Measurements from ENCODE around the gene PACS2. TPM values are rescaled to one million over a fixed set of nuclear protein-coding genes. Genes with fewer than 3 reads are reported as not detected.

PACS2 gene
- total and polyA plus RNA-seq, 2 of the 4 experiments (the other 2 are of a cell fraction) = 15.6 to 32.2 TPM

DNA sequence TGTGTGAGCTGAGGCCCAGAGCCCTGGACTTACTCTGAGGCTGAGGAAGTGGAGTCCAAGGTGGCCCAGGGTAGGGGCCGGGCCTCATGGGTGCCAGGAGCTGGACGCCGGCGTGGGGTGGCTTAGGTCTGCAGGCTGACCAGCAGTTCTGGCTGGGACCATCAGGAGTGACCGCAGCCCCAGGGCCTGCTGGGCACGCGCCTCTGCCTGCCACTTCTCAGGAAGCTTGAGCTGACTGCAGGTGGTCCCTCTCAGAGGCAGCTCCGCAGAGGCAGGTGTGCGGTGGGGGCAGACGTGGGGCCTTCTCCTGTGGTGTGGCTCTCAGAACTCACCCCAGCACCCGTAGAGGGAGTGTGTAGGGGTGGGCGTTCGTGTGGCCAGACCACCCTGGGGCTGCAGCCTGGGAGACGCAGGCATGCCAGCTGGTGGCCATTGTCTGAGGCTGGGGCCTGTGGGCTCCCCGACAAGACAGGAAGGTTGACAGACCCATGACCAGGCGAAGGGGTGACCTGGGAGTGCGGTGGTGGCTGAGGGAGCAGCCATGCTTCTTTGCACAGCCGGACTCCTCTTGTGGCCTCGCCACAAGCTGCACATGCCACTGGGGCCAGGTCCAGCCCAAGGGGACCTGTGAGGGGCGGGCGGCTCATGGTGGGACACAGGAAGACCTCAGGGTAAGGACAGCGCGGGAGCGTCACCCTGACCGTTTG lies 43.7 kb downstream of the PACS2 start:
- H3K4me2 ChIP-seq (ENCODE audit: low read depth, low read length) = no peak overlapping the region
- H3K9me3 ChIP-seq (ENCODE audit: control insufficient read depth, insufficient read depth, low read length) = no peaks in the 10 kb centered on the region
- H3K56ac ChIP-seq (ENCODE audit: extremely low read depth, insufficient read depth, low read length) = no peak overlapping the region
- H3K9ac ChIP-seq (ENCODE audit: low read depth, low read length) = no peak overlapping the region
- no peak overlapping the region for H2AK5ac ChIP-seq (ENCODE audit: low read depth, low read length)
- 96% methylated on average over 7 of the region's 25 CpGs; no CpG with 5 or more reads in 1 of the 2 experiments for WGBS, 2 experiments (ENCODE audit: extremely low coverage in 2 of 2, insufficient read length in 1 of 2)
- no peaks in the 10 kb centered on the region for H3K4me1 ChIP-seq (ENCODE audit: control insufficient read depth, insufficient read depth, low read length)
- no peak overlapping the region for H3K4me3 ChIP-seq (ENCODE audit: insufficient read depth, low read depth, low read length)
- no peak overlapping the region for H2BK5ac ChIP-seq (ENCODE audit: low read depth, low read length, poor library complexity, severe bottlenecking)
- H2BK20ac ChIP-seq (ENCODE audit: low read depth, low read length) = no peak overlapping the region
- H2AFZ ChIP-seq (replicated peaks; ENCODE audit: low read length, poor library complexity) = no peak overlapping the region
- H4K5ac ChIP-seq (ENCODE audit: low read depth, low read length) = no peak overlapping the region
- BruUV-seq (replicated peaks) = no TSS peak
- H4K20me1 ChIP-seq (ENCODE audit: insufficient read depth, low read length) = 0 out of 2 replicates have a peak, but pooled peaks cover under 1% of the 10 kb centered on the region
- intact Hi-C loops (cut with micrococcal nuclease) (no loop called here), in situ Hi-C loops (cut with MboI; ENCODE audit: low sequenced_read_pairs) (loop anchor here (10.0 kb wide), 1 partner anchor 263 kb away; no protein-coding TSS in a partner anchor), dilution Hi-C loops (cut with HindIII; ENCODE audit: low sequenced_read_pairs, unreplicated experiment) (no loop called here)
- ATAC-seq (ENCODE audit: low read depth) = no peak
- peaks cover 9% of the 10 kb centered on the region for H3K36me3 ChIP-seq (ENCODE audit: control insufficient read depth, insufficient read depth, low read length)
- H2BK120ac ChIP-seq (ENCODE audit: low read depth, low read length) = no peak overlapping the region
- CTCF ChIA-PET = no interaction called here
- no peak for DNase-seq
- no peak overlapping the region for H4K8ac ChIP-seq (ENCODE audit: low read depth in 2 of 2, low read length in 2 of 2)
- H3K14ac ChIP-seq (replicated peaks; ENCODE audit: low read depth, low read length) = no peak overlapping the region
- POLR2A ChIA-PET (ENCODE audit: unreplicated experiment) = no interaction called here
- no peak overlapping the region for H4K91ac ChIP-seq (ENCODE audit: insufficient read depth, low read depth, low read length)
- H3K23ac ChIP-seq (ENCODE audit: low read depth, low read length) = no peak overlapping the region
- H3K27ac ChIP-seq (ENCODE audit: insufficient read depth, low read length) = no peak overlapping the region
- H2AK9ac ChIP-seq (replicated peaks; ENCODE audit: low read depth, low read length, poor library complexity) = no peak overlapping the region
- H3K79me1 ChIP-seq (ENCODE audit: low read depth in 1 of 2, low read length in 2 of 2) = no peaks in the 10 kb centered on the region
- no peak for TF ChIP-seq CEBPB (IDR thresholded peaks at IDR 0.05; ENCODE audit: low read depth, low read length)
- TF ChIP-seq BHLHE40 (IDR thresholded peaks at IDR 0.05; ENCODE audit: low read depth, low read length) = no peak
- TF ChIP-seq RAD21 (IDR thresholded peaks at IDR 0.05; ENCODE audit: low read length) = no peak
- no peak for TF ChIP-seq FOS (IDR thresholded peaks at IDR 0.05; ENCODE audit: low read depth, low read length)
- TF ChIP-seq CTCF (conservative IDR thresholded peaks at IDR 0.05; ENCODE audit: low read depth, low read length) = no peak
- TF ChIP-seq POLR2A (IDR thresholded peaks at IDR 0.05; ENCODE audit: low read depth, low read length) = no peak
- TF ChIP-seq MAFK (IDR thresholded peaks at IDR 0.05; ENCODE audit: low read depth, low read length) = no peak
- TF ChIP-seq RFX5 (IDR thresholded peaks at IDR 0.05; ENCODE audit: low read depth, low read length) = no peak
- no peak for TF ChIP-seq MXI1 (IDR thresholded peaks at IDR 0.05; ENCODE audit: borderline replicate concordance, low read depth, low read length)
- no peak for TF ChIP-seq USF2 (IDR thresholded peaks at IDR 0.05; ENCODE audit: low read depth, low read length)
- no peak for TF ChIP-seq RCOR1 (IDR thresholded peaks at IDR 0.05; ENCODE audit: insufficient replicate concordance, low read length)
- TF ChIP-seq SMC3 (IDR thresholded peaks at IDR 0.05; ENCODE audit: low read depth, low read length) = no peak
- no peak for TF ChIP-seq CHD1 (IDR thresholded peaks at IDR 0.05; ENCODE audit: low read depth, low read length)
- TF ChIP-seq ELK1 (IDR thresholded peaks at IDR 0.05; ENCODE audit: borderline replicate concordance, low read depth, low read length) = no peak
- no peak for TF ChIP-seq NFE2L2 (IDR thresholded peaks at IDR 0.05; ENCODE audit: low read depth, low read length)
- no peak for TF ChIP-seq MAZ (IDR thresholded peaks at IDR 0.05; ENCODE audit: borderline replicate concordance, low read depth, low read length)
- H3K27me3 ChIP-seq (ENCODE audit: control insufficient read depth, insufficient read depth, low read length) = no peaks in the 10 kb centered on the region
- no peak overlapping the region for H3K18ac ChIP-seq (ENCODE audit: low read depth, low read length)
- H2BK15ac ChIP-seq (ENCODE audit: low read depth, low read length) = no peak overlapping the region
- peaks cover 4% of the 10 kb centered on the region; the same call in 1 of the 2 replicates for H3K9me1 ChIP-seq (ENCODE audit: insufficient read depth, low read length)
- no peak overlapping the region for H3K4ac ChIP-seq (ENCODE audit: low read depth, low read length)

Measured in IMR-90 (cell line).